ENCODE measurements around the gene TLR2.

Gene TLR2

DNA sequence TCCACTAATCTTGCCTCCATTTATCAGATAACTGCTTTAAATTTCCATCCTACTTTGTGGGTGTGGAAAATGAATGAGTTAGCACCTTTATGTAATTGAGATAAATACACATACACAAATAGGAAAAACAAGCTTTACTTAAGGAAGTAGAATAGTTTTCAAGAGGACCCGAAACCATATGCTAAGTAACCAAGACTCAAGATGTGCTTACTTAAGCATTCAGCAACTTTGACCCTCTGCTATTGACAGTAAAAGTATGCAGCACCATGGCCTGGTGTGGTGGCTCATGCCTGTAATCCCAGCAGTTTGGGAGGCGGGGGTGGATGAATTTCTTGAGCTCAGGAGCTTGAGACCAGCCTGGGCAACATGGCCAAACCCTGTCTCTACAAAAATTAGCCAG is 45.8 kb downstream of the TLR2 start:
- DNase-seq (ENCODE audit: low read depth in 2 of 3, low spot score in 2 of 3): no peak

DNA sequence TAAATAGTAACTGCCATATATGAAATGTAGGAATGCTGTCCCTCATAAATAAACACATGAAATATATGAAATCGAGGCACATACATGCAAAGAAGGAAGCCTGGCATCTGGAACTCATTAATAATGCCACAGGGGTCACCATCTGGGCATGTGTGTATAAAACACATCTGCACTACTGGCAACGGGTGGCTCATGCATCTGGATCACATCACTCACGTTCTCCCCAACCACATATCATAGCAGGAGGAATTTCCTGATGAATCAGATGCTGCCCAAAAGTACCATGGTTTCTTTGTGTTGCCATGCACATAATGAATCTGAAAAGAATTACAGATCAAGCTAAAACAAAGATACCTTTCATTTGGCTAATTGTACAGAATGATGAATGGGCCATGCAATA is 47.2 kb downstream of the TLR2 start:
- no peak for DNase-seq (ENCODE audit: low read depth in 2 of 3, low spot score in 2 of 3)

DNA sequence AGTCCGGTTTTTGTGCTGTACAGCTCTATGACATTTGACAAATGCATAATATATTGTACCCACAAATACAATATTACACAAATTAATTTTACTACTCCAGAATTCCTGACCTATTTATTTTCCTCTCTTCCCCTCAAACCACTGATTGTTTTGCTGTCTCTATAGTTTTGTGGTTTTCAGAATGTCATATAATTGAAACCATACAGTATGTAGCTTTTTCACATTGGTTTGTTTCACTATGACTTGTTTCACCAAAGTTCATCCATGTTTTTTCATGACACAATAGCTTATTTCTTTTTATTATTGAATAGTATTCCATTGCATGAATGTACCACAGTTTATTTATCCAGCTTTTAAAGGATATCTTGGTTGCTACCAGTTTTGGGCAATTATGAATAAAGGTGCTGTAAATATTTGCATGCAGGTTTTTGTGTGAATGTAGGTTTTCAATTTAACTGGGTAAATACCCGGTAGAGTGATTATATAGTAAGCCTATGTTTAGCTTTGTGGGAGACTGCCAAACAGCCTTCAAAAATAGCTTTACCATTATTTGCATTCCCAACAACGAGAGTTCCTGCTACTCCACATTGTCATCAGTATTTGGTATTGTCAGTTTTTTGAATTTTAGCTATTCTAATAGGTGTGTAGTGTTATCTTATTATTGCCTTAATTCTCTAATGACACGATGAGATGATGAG is 49.8 kb downstream of the TLR2 start:
- DNase-seq (ENCODE audit: low read depth in 2 of 3, low spot score in 2 of 3): no peak

DNA sequence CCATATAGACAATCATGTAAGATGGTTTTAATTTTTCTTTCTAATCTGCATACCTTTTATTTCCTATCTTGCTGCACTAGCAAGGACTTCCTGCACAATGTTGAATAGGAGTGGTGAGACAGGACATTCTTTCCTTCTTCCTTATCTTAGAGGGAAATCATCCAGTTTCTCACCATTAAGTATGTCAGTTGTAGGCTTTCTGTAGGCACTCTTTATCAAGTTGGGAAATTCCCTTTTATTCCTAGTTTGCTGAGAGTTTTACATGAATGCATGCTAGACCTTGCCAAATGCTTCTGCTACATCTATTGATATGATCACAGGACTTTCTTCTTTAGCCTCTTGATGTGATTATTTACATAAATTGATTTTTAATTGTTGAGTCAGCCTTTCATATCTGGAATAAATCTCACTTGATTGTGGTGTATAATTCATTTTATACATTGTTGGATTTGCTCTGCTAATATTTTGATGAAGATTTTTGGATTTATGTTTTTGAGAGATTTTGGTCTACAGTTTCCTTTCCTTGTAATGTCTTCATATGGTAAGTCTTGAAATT is 51.9 kb downstream of the TLR2 start:
- DNase-seq (ENCODE audit: low read depth in 2 of 3, low spot score in 2 of 3): no peak

DNA sequence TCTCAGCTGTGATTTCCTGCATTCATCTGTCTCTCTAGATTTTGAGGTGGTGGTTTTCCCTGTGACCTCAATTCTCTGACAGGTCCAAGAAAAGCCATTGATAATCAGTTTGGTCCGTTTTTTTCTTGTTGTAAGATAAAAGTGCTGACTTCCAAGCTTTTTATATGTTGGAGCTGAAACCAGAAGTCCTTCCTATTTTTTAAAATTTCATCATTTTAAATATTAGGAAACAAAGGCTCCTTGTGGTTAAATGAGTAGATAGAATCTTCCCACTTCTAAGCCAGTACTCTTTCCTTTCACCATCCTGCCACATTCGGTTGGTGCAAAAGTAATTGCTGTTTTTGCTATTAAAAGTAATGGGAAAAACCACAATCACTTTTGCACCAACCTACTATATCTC is 57.5 kb downstream of the TLR2 start:
- DNase-seq (ENCODE audit: low read depth in 2 of 3, low spot score in 2 of 3): no peak

DNA sequence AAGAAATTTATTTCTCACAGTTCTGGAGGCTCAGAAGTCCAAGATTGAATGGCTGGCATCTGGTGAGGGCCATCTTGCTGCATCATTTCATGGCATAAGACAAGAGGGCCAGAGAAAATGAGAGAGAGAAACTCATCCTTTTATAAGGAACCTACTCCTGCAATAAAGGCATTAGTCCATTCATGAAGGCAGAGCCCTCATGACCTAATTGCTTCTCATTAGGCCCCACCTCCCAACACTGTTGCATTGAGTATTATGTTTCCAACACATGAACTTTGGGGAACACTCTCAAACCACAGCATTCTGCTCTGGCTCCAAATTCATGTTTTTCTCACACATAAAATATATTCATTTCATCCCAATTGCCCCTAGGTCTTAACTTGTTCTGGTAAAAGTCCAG is 61.6 kb downstream of the TLR2 start:
- no peak for DNase-seq (ENCODE audit: low read depth in 2 of 3, low spot score in 2 of 3)

DNA sequence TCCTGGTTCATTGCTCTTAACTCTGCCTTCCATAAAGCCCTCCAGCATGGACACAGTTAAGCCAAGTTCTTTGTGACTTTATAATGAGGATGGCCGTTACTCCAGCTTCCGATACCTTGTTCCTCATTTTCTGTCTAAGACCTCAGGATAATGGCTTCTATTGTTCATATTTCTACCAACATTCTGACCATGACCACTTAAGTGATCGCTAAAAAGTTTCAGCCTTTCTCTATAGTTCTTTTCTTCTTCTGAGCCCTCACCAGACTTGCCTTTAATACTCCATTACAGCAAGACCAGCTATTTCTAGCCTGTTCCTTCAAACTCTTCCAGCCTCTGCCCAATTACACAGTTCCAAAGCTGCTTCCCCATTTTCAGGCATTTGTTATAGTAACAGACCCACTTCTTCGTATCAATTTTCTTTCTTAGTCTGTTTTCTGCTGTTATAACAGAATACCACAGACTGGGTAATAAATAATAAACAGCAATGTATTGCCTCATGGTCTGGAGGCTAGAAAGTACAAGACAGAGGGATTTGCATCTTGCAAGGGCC is 63.4 kb downstream of the TLR2 start:
- DNase-seq (ENCODE audit: low read depth in 2 of 3, low spot score in 2 of 3): no peak

DNA sequence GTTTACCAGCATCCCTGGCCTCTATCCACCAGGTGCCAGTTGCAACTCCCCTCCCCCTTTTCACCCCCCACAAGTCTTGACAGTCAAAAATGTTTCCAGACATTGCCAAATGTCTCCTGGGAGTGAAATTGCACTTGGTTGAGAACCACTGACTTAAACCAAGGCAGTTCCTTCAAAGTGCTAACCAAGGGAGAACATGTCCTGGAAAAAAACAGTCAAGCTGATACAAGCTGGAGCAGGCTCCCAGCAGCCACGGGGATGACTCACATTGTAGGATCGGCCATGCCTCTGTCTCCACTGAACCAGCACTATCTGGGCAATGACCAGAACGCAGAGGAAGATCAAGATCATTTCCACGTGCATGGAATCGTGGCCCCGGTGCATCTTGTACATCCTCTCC is 64.3 kb downstream of the TLR2 start:
- DNase-seq (ENCODE audit: low read depth in 2 of 3, low spot score in 2 of 3): no peak

DNA sequence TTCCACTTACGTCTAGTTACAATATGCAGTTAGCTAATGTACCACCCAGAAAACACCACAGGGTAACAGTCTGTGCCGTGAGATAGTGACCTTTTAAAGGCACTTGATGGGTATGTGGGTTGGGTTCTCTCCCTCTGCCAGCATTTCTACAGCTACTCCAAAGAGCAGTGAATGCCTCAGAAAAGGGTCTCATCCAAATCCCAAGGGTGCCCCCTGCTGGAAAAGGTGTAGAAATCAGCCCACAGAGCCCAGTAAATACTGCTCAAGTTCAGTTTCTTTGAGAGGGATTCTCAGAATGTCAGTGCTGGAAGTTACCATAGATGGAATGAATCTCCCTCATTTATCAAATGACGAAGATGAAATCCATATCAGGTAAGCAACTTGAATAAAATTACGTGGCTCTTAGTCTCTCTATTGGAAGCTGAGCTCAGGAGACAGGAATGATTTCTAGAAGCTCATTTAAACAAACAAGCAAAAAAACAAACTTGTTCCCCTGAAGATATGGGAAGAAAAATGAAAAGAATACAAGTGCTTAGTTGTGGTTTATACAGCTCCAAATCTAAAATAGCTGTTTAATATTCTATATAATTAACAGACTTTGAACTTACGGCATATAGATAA is 66.2 kb downstream of the TLR2 start:
- DNase-seq (ENCODE audit: low read depth in 2 of 3, low spot score in 2 of 3): peak in 2 of 3 experiments; percentile 32 to 47

DNA sequence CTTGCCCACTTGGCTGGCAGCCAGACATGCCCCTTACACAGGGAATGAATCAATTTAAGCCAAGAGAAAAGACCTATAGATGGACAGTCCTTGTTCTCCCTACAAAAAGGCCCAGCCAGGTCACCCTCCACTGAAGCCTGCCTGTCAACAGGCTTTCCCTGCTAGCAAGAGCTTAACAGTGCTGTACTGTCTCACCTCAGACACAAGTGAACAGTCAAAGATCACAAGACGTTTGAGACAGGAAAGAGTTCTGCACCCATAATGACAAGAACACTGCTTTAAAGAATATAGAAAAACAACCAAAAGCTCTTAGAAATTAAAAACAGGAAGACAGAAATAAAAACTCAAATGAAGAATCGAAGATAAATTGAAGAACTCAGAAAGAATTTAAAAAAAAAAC is 71.1 kb downstream of the TLR2 start:
- no peak for DNase-seq (ENCODE audit: low read depth in 2 of 3, low spot score in 2 of 3)

Measured in activated CD8-positive, alpha-beta memory T cell treated with anti-CD3 and anti-CD28 coated beads for 48 hours (primary cell).